ENCODE data around the gene SCYL2.

Gene SCYL2

DNA sequence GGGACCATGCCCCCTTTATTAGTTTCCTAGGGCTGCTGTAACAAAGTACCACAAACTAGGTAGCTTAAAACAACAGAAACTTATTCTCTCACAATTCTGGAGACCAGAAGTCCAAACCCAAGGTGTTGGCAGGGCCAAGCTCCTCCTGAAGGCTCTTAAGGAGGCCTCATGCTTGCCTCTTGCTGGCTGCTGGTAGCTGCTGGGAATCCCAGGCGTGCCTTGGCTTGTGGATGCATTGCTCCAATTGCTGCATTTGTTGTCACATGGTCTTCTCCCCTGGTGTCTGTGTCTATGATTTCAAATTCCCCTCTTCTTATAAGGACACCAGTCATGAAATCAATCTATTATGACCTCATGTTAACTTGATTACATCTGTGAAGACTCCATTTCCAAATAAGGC lies 101.1 kb downstream of the SCYL2 start:
- in situ Hi-C loops (cut with MboI; ENCODE audit: low sequenced_read_pairs): no loop called here

DNA sequence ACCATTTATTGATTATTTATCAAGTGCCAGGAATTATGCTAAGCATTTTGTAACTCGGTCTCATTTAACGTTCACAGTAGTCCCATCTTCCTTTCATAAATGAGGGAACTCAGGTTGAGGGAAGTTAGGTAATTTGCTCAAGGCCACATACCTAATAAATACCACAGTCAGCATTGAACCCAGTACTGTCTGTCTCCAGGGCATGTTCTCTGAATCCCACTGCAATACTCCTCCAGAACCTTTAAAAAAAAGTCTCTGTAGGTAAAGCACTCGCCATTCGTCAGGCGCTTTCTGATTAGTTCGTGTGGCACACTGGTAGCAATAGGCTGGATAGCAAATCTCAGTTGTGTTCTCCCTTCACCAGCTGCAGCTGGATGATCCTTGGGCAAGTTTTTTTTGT lies 104.2 kb downstream of the SCYL2 start:
- in situ Hi-C loops (cut with MboI; ENCODE audit: low sequenced_read_pairs): no loop called here

DNA sequence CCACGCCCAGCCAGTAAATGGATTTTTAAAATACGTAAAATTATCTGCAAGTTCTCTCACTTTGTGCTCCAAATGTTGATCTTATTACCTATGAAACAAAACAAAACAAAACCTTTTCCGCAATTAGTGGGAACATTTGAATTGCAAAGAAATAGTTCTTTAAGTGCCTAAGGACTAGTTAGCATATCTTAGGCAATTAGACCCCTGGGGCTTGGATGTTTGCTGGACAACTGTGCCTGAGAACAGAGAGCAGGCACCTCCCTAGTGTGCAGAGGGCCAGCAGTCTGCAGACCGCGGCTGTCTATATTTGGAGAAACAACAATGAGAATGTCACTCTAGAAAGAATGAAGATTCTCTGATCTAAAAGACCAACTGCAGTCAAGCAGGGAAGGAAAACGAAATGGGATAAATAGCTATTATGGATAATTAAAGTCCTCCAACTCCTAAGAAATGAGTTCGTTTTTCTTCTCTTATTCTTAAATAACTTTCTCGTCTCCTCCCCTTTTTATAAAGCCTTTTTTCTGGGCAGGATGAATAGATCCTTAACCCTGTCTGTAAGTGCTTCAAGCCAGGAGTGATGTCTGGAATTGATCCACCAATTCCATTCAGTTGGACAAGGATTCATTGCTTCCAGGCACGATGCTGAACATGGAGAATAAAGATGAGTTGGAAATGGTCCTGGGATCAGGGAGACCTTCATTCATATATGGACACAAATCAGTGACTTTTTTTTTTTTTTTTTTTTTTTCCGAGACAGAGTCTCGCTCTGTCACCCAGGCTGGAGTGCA lies 106.1 kb downstream of the SCYL2 start:
- in situ Hi-C loops (cut with MboI; ENCODE audit: low sequenced_read_pairs): no loop called here

DNA sequence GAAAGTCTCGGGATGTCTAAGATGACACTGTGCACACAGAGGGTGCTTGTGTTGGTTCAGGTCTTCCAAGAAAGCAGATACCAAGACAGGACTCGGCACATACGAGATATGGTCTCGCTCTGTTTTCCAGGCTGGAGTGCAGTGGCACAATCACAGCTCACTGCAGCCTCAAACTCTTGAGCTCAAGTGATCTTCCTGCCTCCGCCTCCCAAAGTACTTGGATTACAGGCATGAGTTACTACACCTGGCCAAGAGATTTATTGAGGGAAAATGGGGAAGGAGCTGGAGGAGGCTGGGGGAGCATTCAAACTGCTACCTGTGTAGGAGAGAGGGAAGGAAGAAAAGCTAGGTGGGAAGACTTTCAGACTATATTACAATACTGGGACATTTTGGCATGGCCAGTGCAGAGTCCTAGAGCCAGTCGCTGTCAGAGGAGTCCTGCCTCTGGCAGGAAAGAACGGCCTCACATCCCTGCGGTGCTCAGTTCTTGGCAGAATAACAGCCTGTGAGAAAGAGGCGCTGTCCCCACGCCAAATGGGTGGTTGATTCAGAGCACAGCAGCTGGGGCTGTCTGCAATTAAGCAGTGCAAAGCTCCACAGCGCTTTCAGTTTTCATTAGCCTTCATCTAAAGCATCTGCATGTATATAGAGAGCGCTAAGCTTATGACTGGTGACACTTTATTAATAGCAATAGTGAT lies 108.2 kb downstream of the SCYL2 start:
- in situ Hi-C loops (cut with MboI; ENCODE audit: low sequenced_read_pairs): no loop called here

DNA sequence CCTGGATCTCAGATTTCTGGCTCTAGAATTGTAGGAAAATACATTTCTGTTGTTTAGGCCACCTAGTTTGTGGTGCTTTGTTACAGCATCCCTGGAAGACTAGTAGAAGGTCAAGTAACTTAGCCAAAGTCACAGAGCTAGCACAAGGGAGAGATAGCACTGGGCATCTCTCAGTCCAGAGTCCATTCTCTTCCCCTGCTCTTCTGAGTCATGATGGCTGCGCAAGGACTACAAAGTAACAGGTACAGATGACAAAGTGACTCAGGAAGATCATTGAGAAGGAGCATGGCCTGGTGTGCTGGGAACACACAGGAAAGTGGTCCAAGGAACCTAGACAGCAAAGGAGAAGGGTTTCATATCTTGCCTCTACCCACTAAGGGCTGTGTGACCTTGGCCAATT lies 109.2 kb downstream of the SCYL2 start:
- in situ Hi-C loops (cut with MboI; ENCODE audit: low sequenced_read_pairs): no loop called here

DNA sequence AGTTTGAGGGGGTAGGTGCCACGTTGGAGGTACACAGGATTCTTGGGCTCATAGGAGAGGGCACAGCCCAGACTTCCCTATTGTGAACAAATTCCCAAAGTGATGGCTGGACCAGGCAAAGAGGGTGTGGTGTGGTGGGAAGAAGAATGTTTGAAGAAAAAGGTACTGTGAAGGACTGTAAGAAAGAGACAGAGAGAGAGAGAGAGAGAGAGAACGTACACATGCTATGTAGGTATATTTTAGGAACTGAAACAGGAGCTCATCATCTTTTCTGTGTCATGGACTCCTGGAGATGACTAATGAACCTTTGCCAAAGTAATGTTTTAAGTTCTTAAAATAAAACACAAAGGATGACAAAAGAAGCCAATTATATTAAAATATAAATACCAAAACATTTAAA lies 114.4 kb downstream of the SCYL2 start:
- in situ Hi-C loops (cut with MboI; ENCODE audit: low sequenced_read_pairs): no loop called here

DNA sequence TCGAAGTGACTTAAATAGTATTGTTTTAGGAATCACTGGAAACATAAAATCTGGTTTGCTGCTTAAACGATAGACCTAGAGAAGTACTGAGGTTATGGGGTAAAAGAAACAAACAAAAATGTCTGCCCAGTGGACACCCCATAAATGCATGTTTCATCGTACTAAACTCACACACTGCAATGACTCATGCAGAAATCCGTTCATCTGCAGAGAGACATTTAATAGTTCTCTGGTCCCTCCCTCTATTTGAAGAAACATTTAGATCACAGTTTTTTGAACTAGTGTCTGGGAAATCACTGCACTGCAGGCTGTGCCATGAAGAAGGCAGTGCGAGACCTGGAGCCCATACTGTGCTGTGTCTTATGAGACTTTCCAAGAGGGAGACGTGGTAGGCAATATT lies 115.4 kb downstream of the SCYL2 start:
- in situ Hi-C loops (cut with MboI; ENCODE audit: low sequenced_read_pairs): no loop called here

DNA sequence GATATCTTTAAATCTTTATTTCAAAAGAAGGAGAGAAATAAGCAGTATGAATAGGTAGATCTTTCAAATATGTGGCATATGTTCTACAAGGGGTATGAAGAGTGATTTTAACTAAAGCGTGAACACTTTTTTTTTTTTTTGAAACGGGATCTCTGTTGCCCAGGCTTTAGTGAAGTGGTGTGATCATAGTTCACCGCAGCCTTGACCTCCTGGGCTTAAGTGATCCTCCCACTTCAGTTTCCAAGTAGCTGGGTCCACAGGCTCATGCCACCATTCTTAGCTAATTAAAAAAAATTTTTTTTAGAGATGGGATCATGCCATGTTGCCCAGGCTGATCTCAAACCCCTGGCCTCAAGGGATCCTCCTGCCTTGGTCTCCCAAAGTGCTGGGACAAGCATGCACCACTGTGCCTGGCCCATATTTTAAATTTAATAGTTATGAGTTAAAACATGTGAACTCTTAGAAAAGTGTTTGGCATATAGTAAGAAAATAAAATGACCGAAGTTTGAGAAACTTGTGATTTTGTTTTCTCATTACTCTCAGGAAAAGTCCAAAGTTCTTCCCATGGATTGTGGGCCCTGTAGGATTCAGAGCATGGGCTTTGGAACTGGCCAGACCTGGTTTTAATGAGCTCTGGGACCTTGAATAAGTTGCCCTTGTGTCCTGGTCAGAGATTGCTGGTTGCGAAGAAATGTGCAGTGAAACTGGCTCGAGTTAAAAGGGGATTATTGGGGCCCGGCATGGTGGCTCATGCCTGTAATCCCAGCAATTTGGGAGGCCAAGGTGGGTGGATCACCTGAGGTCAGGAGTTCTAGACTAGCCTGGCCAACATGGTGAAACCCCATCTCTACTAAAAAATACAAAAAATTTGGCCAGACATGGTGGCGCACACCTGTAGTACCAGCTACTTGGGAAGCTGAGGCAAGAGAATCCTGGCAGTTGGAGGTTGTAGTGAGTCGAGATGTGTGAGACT lies 116.9 kb downstream of the SCYL2 start:
- in situ Hi-C loops (cut with MboI; ENCODE audit: low sequenced_read_pairs): no loop called here

DNA sequence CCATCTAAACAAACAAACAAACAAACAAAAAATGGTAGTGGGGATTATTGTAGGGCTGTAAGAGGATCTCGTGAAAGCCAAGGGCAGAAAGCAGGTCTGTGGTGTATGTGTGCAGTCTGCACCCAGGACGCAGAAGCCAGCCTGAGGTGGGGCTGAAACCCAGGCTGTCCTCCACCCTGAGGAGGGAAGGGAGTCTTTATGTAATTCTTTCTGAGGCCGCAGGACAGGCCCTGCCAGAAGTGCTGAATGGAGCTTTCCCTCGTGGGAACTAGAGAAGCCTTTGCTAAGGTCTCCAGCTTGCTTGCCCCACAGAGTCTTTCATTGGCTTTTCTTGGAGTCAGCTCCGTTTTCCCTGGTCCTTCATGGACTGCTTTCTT lies 117.6 kb downstream of the SCYL2 start:
- in situ Hi-C loops (cut with MboI; ENCODE audit: low sequenced_read_pairs): no loop called here

DNA sequence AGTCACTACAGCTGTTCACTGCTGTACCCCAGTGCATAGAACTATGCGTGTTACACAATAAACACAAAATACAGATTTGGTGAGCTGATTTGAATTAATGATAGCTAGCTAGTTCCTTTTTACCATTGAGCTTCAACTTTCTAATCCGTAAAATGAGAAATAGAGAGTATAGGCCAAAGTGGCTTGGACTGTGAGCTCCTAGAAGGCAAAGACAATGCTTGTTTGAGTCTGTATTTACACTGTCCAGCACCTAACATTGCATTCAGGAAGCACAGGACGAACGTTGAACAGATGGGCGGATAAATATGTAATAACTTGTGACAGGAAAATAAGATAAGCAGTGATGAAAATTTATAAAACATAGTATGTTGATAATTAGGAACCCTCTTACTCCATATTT lies 121.4 kb downstream of the SCYL2 start:
- in situ Hi-C loops (cut with MboI; ENCODE audit: low sequenced_read_pairs): no loop called here

Measured in HL-60/S4 treated with retinoic acid at 250 ng/mL for 4 days and 3 days (cell line).